NCI-H2107 treated with DMSO at 0.1 percent for 48 hours (cell line): ENCODE results near the gene ABCC2.
A peak's percentile ranks its signal among the peaks of the same experiment; 100 is the strongest.
"Not testable (repeated sequence)": the region's sequence is repeated elsewhere in the genome, so short reads cannot be mapped to it uniquely, and the experiment has no call there.

Experiments used
- DNase-seq: peaks from one replicate; lab custom pipeline; 2025; ENCODE audit not compliant: unreplicated experiment; lab: John Stamatoyannopoulos, UW

Gene ABCC2

DNA sequence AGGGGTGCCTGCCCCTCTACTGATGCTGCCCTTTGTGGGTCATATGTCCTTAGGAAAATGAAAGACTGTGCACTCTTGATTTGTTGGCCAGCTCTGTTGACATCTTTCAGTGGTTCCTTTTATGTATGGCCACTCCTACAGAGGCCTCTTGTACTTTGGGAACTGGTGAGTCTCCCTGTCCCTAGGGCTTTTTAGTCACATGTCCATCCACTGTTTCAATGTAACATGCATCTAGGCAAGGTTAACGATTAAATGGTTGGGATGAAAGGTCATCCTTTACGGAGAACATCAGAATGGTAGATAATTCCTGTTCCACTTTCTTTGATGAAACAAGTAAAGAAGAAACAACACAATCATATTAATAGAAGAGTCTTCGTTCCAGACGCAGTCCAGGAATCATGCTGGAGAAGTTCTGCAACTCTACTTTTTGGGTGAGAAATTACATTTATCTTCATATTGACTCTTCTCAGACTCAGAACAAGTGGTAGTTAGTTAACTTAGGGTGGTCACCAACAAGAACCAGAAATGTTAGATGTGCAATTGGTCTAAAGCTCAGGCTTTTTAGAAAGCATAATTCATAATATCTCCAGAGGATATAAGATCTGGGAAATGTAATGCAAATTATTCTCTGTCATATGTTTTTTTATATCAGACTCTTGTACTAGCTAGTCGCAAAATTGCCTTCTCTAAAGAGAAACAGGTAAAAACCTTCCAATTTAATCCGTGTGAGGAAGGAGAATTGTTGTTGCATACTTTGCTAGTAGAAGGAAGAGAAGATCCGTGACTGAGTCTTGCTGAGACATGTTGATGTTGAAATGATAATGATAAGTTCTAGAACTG lies at the start of gene ABCC2:
Gene ABCC2 (plus strand): TSS at position 194 of the 840 bp plus-strand sequence. CDS start 205 bp downstream, at position 399.
- DNase-seq: no peak

GRCh38 chr10:99733366-99733765 lies 49.1 kb upstream of the ABCC2 start:
- no peak for DNase-seq

DNA sequence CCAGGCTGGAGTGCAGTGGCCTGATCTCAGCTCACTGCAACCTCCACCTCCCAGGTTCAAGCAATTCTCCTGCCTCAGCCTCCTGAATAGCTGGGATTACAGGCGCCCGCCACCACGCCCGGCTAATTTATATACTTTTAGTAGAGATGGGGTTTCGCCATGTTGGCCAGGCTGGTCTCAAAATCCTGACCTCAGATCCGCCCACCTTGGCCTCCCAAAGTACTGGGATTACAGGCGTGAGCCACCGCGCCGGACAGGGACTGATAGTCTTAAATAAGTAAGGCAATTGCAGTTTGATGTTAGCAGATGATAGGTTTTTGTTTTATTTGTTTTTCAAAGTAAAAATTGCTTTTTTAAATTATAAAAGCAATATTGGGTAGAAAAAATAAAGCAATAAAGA lies 48.3 kb upstream of the ABCC2 start:
- not testable (repeated sequence) for DNase-seq

- DNase-seq: no peak
Observed at GRCh38 chr10:99740260-99740659, 42.2 kb upstream of the ABCC2 start.

DNA sequence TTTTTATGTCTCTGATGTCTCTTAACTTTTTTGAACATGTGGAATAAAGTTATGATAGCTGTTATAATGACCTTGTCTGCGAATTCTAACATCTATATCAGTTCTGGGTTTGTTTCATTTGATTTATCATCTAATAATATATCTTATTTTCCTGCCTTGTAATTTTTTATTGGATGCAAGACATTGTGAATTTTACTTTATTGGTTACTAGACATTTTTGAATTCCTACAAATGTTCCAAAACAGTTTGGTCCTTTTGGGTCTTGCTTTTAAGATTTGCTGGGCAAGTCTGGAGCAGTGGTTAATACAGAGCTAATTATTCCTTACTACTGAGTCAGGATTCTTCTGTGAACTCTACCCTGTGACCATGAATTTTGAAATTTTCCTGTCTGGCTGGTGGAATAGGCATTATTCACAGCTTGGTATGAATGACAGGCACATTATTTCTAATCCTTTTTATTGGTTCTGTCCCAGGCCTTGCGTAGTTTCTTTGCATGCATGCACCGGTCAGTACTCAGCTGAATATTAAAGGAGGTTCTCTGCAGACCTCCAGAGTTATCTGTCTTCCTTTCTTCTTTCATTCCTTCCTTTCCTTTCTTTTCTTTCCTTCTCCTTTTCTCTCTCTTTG lies 41.4 kb upstream of the ABCC2 start:
- no peak for DNase-seq

DNA sequence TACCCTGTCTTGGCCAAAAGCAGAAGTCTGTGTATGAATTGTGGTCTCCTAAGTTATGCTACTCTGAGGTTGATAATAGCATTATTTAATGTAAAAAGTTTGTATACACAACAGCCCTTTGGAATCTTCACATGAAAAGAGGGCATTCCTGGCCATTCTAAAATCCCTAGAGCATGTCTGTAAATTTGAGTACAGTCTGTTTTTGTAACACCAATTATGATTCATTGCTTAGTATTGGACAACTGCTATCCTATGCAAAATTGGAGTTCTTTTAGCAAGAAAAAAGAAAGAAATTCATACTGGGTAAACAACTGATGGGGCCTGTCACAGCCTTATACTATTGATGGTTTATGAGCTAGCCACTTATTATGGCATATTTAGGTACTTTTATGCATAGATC lies 40.2 kb upstream of the ABCC2 start:
- no peak for DNase-seq

DNA sequence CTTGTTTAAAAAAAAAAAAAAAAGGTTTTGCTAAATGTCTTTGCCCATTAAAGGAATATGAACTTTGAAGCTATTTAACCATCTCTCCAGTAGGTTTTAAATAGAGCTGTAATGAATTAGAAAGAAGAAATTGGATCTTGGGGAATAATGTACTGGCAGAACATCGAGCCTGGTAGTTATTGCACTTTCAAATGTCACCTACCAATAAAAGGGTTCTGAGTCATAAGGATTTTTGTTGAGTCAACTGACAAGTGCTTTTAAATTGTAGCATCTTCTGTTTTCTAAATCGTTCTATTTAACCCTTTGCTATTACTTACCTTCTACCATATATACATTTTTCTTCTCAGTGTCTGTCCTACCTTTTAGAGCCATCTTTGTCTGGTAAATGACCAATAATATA lies 39.7 kb upstream of the ABCC2 start:
- DNase-seq: no peak

- DNase-seq: no peak
Observed at GRCh38 chr10:99743841-99744240, 38.6 kb upstream of the ABCC2 start.

GRCh38 chr10:99746166-99746565 lies 36.3 kb upstream of the ABCC2 start:
- not testable (repeated sequence) for DNase-seq

DNA sequence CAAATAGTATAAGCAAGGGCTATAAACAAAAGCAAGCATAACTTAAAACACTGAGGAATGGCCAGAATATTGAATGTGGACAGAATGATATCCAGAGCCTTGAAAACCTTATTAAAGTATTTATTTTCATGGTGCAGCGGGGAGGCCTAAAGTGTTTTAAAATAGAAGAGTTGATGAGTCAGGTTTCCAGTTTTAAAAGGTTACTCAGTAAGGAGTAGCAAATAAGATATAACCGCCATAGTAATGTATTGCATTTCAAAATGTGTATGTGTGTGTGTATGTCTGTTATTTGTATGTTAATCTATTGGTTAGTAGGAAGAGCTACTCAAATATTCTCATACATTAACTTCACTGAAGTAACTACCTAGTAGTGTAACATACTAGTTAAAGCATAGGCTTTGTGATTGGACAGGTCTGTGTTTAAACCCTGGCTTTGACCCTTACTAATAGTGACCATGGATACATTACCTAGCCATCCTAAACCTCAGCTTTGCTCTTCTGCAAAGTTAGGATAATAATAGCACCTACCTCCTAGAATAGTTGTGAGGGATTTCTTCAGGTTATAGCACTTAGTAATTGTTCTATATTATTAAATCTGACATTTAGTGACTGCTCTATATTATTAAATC lies 33.5 kb upstream of the ABCC2 start:
- DNase-seq: no peak

GRCh38 chr10:99750641-99751040 lies 31.8 kb upstream of the ABCC2 start:
- no peak for DNase-seq

- no peak for DNase-seq
Observed at GRCh38 chr10:99754670-99755069, 27.8 kb upstream of the ABCC2 start.

- no peak for DNase-seq
Observed at GRCh38 chr10:99756159-99756558, 26.3 kb upstream of the ABCC2 start.

GRCh38 chr10:99758211-99758891 lies 24.1 kb upstream of the ABCC2 start:
- DNase-seq: no peak

DNA sequence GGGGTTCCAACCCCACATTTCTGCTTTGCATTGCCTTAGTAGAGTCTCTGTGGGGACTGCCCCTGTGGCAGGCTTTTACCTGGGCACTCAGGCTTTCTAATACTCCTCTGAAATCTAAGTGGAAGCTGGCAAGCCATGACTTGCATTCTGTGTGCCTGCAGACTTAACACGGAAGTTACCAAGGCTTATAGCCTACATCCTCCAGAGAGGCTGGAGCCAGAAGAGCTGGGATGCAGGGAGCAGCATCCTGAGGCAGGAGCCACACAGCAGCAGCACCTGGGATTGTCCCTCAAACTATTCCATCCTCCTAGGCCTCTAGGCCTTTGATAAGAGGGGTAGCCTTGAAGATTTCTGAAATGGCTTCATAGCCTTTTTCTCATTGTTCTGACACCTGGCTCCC lies 22.1 kb upstream of the ABCC2 start:
- DNase-seq: no peak

DNA sequence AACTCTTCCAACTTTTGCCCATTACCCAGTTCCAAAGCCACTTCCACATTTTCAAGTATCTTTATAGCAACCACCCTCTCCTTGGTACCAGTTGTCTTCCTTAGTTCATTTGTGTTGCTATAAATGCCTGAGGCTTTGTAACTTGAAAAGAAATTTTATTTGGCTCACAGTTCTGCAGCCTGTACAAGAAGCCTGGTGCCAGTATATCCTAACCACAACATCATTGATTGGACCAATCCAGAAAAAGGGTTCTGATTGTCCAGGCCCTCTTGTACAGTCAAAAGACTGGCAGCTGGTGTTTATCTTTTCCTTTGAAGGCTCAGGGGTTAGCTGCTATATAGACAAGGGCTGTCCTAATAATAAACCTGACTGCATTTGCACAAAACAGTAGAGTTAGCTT lies 21.1 kb upstream of the ABCC2 start:
- peak; percentile 2 for DNase-seq

DNA sequence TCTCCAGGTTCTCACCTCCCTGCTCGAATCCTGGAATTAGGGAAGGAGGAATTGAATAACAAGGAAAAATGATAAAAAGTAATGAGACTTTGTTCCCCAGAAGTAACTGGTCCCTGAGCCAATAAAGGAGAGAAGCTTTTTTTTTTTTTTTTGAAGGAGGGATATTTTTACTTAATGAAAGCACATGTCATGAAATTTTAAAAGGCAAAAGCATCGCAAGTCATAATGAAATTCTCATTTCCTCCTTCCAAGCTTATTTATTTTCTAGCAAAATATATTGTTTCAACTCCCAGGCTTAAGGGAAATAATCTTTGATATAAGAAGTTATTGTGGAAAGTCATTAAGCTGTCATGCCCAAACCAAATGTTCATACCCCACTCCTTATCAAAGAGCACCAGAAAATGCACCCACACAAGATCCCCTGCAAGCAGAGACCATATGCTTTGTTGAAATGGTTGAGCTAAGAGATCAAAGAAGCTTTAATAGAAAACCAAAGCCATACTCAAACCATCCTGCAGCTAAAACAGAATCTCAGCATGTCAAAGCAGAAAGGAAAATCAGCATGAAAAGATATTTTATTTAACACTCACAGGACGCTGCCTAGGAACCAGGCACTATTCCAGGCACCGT lies 16.7 kb upstream of the ABCC2 start:
- no peak for DNase-seq

DNA sequence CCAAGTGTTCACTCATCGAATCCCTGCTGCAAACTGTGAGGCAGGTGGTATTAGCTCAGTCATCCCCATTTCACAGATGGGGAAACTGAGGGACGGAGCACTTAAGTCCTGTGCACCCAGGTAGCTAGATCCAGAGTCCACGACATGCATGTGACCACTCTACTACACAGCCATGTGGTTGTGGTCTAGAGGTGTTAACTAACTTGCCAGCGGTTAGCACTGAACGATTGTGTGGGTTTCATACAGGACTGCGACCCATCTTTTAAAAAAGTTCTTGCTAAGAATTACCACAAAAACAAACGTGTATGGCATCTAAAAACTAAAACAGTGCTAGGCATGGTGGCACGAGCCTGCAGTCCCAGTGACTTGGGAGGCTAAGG lies 16.1 kb upstream of the ABCC2 start:
- DNase-seq: no peak

- no peak for DNase-seq
Observed at GRCh38 chr10:99767901-99768300, 14.5 kb upstream of the ABCC2 start.

DNA sequence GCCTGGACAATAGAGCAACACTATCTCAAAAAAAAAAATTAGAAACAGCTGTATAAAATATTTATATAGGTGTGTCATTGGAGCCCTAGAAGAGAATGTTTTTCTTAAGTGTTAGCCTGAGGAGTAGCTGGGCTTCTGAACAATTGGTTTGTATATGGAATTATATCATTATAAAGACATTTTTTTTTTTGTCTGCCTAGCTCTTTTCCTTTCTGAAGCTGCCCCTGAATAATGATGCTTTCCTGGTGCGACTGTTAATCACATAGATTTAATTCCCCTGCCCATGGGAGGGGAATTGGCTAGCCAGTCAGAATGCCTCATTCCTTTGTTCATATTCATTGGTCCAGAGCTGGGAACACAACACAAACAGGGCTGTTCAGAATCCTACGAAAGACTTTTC lies 13.9 kb upstream of the ABCC2 start:
- no peak for DNase-seq

DNA sequence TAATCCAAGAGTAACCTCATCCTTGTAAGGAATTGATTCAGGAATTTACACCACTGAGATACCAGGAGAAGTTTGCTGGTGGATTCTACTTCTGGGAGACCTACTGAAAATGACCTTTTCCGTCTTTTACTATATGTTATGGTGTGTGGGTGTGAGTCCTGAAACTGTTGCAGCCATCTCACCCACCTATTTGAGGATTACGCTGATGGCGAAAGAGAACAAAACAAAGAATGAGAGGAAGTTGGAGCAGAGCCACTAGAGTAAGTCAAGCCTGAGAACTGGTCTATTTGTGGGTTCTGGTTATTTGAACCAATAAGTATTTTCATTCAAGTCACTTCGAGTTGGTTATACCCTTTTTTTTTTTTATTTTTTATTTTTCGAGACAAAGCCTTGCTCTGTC lies 12.7 kb upstream of the ABCC2 start:
- no peak for DNase-seq
